Panc1 (cell line): ENCODE data around the gene ABHD17A.

Experiments used
- POLR2AphosphoS5 ChIP-seq: IDR thresholded peaks from 2 replicates; pipeline ENCODE4 v1.6.1; 2012; ENCODE audit warnings: mild to moderate bottlenecking, low read depth, low read length, moderate library complexity
- SIN3A ChIP-seq: IDR thresholded peaks from 2 replicates; pipeline ENCODE4 v1.6.1; 2012; ENCODE audit warnings: low read depth, mild to moderate bottlenecking, low read length, moderate library complexity, borderline replicate concordance; ENCODE audit not compliant: insufficient read depth
- TCF7L2 ChIP-seq: IDR thresholded peaks from 2 replicates; pipeline ENCODE4 v1.6.1; 2011; ENCODE audit warnings: mild to moderate bottlenecking, low read depth, low read length, inconsistent platforms
- TF ChIP-seq, protein P1 (sequence below): fragments of 450-650 bp; IDR thresholded peaks from 2 replicates; pipeline ENCODE4 v1.5.1; 2017; ENCODE audit warnings: mild to moderate bottlenecking

DNA sequence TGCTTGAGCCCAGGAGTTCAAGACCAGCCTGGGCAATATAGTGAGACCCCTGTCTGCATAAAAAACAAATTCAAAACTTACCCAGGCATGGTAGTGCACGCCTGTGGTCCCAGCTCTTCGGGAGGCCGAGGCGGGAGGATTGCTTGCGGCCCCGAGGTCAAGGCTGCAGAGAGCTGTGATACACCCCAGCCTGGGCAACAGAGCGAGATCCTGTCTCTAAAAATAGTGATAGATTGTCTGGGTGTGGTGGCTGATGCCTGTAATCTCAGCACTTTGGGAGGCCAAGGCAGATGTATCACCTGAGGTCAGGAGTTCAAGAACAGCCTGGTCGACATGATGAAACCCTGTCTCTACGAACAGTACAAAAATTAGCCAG, 18.0 kb downstream of the ABHD17A start:
- TF ChIP-seq, protein P1, sequence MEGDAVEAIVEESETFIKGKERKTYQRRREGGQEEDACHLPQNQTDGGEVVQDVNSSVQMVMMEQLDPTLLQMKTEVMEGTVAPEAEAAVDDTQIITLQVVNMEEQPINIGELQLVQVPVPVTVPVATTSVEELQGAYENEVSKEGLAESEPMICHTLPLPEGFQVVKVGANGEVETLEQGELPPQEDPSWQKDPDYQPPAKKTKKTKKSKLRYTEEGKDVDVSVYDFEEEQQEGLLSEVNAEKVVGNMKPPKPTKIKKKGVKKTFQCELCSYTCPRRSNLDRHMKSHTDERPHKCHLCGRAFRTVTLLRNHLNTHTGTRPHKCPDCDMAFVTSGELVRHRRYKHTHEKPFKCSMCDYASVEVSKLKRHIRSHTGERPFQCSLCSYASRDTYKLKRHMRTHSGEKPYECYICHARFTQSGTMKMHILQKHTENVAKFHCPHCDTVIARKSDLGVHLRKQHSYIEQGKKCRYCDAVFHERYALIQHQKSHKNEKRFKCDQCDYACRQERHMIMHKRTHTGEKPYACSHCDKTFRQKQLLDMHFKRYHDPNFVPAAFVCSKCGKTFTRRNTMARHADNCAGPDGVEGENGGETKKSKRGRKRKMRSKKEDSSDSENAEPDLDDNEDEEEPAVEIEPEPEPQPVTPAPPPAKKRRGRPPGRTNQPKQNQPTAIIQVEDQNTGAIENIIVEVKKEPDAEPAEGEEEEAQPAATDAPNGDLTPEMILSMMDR: no peak
- TF ChIP-seq SIN3A: no peak
- TF ChIP-seq TCF7L2: no peak
- TF ChIP-seq POLR2AphosphoS5: no peak
